HG02763 (cell line): ENCODE data around the gene TUBGCP2.
A peak's percentile ranks its signal among the peaks of the same experiment; 100 is the strongest.

ENCODE experiments used
- ATAC-seq: cut with Tn5 transposase; IDR thresholded peaks from one replicate; pipeline ENCODE4 v1.9.1; 2021; ENCODE audit warnings: mild to moderate bottlenecking, moderate library complexity; ENCODE audit not compliant: unreplicated experiment

The TUBGCP2 gene

GRCh38 chr10:133344236-133344635 is 35.6 kb upstream of the TUBGCP2 start:
- no peak for ATAC-seq

GRCh38 chr10:133343558-133343957 is 34.9 kb upstream of the TUBGCP2 start:
- no peak for ATAC-seq

GRCh38 chr10:133342942-133343341 is 34.3 kb upstream of the TUBGCP2 start:
- ATAC-seq, result no peak

- ATAC-seq, result no peak
Measured at GRCh38 chr10:133341983-133342382, 33.3 kb upstream of the TUBGCP2 start.

GRCh38 chr10:133339708-133340380 is 31.2 kb upstream of the TUBGCP2 start:
- no peak for ATAC-seq

GRCh38 chr10:133338080-133339071 is 29.7 kb upstream of the TUBGCP2 start:
- no peak for ATAC-seq

- ATAC-seq, result no peak
Measured at GRCh38 chr10:133337370-133337725, 28.7 kb upstream of the TUBGCP2 start.

GRCh38 chr10:133336577-133337369 is 28.1 kb upstream of the TUBGCP2 start, which contains the start of gene CALY:
CALY (minus strand) TSS chr10:133336896; CDS start chr10:133328989, 7,907 bp downstream.
- ATAC-seq, result no peak

- no peak for ATAC-seq
Measured at GRCh38 chr10:133336118-133336576, 27.5 kb upstream of the TUBGCP2 start.

- no peak for ATAC-seq
Measured at GRCh38 chr10:133335246-133336117, 26.8 kb upstream of the TUBGCP2 start.

- no peak for ATAC-seq
Measured at GRCh38 chr10:133334503-133335245, 26.0 kb upstream of the TUBGCP2 start.

- ATAC-seq, result no peak
Measured at GRCh38 chr10:133332936-133333699, 24.4 kb upstream of the TUBGCP2 start.

GRCh38 chr10:133329491-133330202 is 21.0 kb upstream of the TUBGCP2 start:
- peak; percentile 71 for ATAC-seq

- ATAC-seq, result no peak
Measured at GRCh38 chr10:133328358-133329343, 20.0 kb upstream of the TUBGCP2 start.

- ATAC-seq, result no peak
Measured at GRCh38 chr10:133327651-133328357, 19.1 kb upstream of the TUBGCP2 start.
